Measurements from ENCODE around the gene DPPA3. TPM values are rescaled to one million over a fixed set of nuclear protein-coding genes. Genes with fewer than 3 reads are reported as not detected.

Gene DPPA3
- total and polyA plus RNA-seq, 3 donors from 2014 or later, result 0.41 to 1.1 TPM; not detected in 1

GRCh38 chr12:7756993-7757392, 45.8 kb downstream of the DPPA3 start:
- H3K4me1 ChIP-seq, result no peaks in the 10 kb centered on the region
- 69 to 81% methylated on average over 2 of the region's 2 CpGs for WGBS, 2 donors

GRCh38 chr12:7758766-7759140, 47.5 kb downstream of the DPPA3 start:
- no peaks in the 10 kb centered on the region for H3K27me3 ChIP-seq
- H3K4me3 ChIP-seq, result no peak overlapping the region
- H3K4me1 ChIP-seq, result no peaks in the 10 kb centered on the region
- H3K36me3 ChIP-seq (ENCODE audit: low read depth, missing control alignments), result no peaks in the 10 kb centered on the region
- intact Hi-C loops (cut with DNase I; ENCODE audit: low total_unique reads), result no loop called here
- no peak for DNase-seq
- TF ChIP-seq CTCF (IDR thresholded peaks at IDR 0.05) (no peak), POLR2A (IDR thresholded peaks at IDR 0.05) (no peak)
- no peak overlapping the region for H3K27ac ChIP-seq
- WGBS, 2 donors, result 79 to 82% methylated on average over 9 of the region's 9 CpGs
- no peaks in the 10 kb centered on the region for H3K9me3 ChIP-seq

More at GRCh38 chr12:7756993-7757392, 45.8 kb downstream of the DPPA3 start:
- Histone ChIP-seq H3K27me3 (no peaks in the 10 kb centered on the region), H3K36me3 (ENCODE audit: low read depth, missing control alignments) (no peaks in the 10 kb centered on the region), H3K27ac (no peak overlapping the region), H3K4me3 (no peak overlapping the region), H3K9me3 (no peaks in the 10 kb centered on the region)
- no peak for TF ChIP-seq POLR2A (IDR thresholded peaks at IDR 0.05)
- TF ChIP-seq CTCF (IDR thresholded peaks at IDR 0.05), result no peak
- intact Hi-C loops (cut with DNase I; ENCODE audit: low total_unique reads), result no loop called here
- DNase-seq, result no peak

Other genes starting within 250 kb of the DPPA3 start
- gene CD163, start 207.7 kb upstream of the DPPA3 start, total RNA-seq, result 10 to 100 TPM; 34.4 to 67.5 TPM
- 36.1 TPM for gene CD163, start 207.7 kb upstream of the DPPA3 start, polyA plus RNA-seq (ENCODE audit: insufficient read depth, low read depth, low replicate concordance)
- under 1 TPM in 1 of 2 donors, not detected in 1; 0.37 TPM for gene APOBEC1, start 45.5 kb upstream of the DPPA3 start, total RNA-seq
- not detected for gene APOBEC1, start 45.5 kb upstream of the DPPA3 start, polyA plus RNA-seq (ENCODE audit: insufficient read depth, low read depth, low replicate concordance)
- gene GDF3, start 15.7 kb upstream of the DPPA3 start, total RNA-seq, result not detected
- gene GDF3, start 15.7 kb upstream of the DPPA3 start, polyA plus RNA-seq (ENCODE audit: insufficient read depth, low read depth, low replicate concordance), result not detected
- gene CLEC4C, start 35.9 kb downstream of the DPPA3 start, total RNA-seq, result 1 to 10 TPM; 2.0 to 2.1 TPM
- gene CLEC4C, start 35.9 kb downstream of the DPPA3 start, polyA plus RNA-seq (ENCODE audit: insufficient read depth, low read depth, low replicate concordance), result 1.9 TPM
- gene NANOGNB, start 53.8 kb downstream of the DPPA3 start, total RNA-seq, result 1 to 10 TPM in 1 of 2 donors, under 1 TPM in 1; 0.62 to 1.6 TPM
- 0.58 TPM for gene NANOGNB, start 53.8 kb downstream of the DPPA3 start, polyA plus RNA-seq (ENCODE audit: insufficient read depth, low read depth, low replicate concordance)
- gene NANOG, start 78.0 kb downstream of the DPPA3 start, total RNA-seq, result 1 to 10 TPM in 1 of 2 donors, under 1 TPM in 1; 0.50 to 1.1 TPM
- gene NANOG, start 78.0 kb downstream of the DPPA3 start, polyA plus RNA-seq (ENCODE audit: insufficient read depth, low read depth, low replicate concordance), result 0.29 TPM
- gene SLC2A14, start 161.5 kb downstream of the DPPA3 start, total RNA-seq, result 10 to 100 TPM; 51.5 to 54.3 TPM
- 203 TPM for gene SLC2A14, start 161.5 kb downstream of the DPPA3 start, polyA plus RNA-seq (ENCODE audit: insufficient read depth, low read depth, low replicate concordance)
- gene SLC2A3, start 224.8 kb downstream of the DPPA3 start, total RNA-seq, result 10 to 100 TPM; 11.0 to 25.7 TPM
- gene SLC2A3, start 224.8 kb downstream of the DPPA3 start, polyA plus RNA-seq (ENCODE audit: insufficient read depth, low read depth, low replicate concordance), result 22.3 TPM